IPS-11a (cell line): ENCODE results near the gene NAGLU.

Experiments used
- H3K4me3 ChIP-seq: one replicate; pipeline ENCODE4 v1.5.1; 2013; ENCODE audit warnings: low read depth, low read length, control low read depth

Gene NAGLU

GRCh38 chr17:42586514-42587230 is 50.6 kb downstream of the NAGLU start:
- no peak overlapping the region for H3K4me3 ChIP-seq

GRCh38 chr17:42590886-42591285 is 54.8 kb downstream of the NAGLU start:
- H3K4me3 ChIP-seq, result no peak overlapping the region

- no peak overlapping the region for H3K4me3 ChIP-seq
Observed at GRCh38 chr17:42591411-42591810, 55.4 kb downstream of the NAGLU start.
